Neural progenitor cell (in vitro differentiated cells): ENCODE measurements around the gene G6PD.

Source experiments
- EZH2 ChIP-seq: fragments of 200-600 bp; sonication (generic); IDR thresholded peaks from 2 replicates; pipeline ENCODE4 v1.6.1; 2017; ENCODE audit warnings: antibody characterized with exemption, mild to moderate bottlenecking, moderate library complexity
- TF ChIP-seq, protein P1 (sequence below): fragments of 200-600 bp; sonication (generic); IDR thresholded peaks from 2 replicates; pipeline ENCODE4 v1.5.1; 2017; ENCODE audit warnings: antibody characterized with exemption, mild to moderate bottlenecking

DNA sequence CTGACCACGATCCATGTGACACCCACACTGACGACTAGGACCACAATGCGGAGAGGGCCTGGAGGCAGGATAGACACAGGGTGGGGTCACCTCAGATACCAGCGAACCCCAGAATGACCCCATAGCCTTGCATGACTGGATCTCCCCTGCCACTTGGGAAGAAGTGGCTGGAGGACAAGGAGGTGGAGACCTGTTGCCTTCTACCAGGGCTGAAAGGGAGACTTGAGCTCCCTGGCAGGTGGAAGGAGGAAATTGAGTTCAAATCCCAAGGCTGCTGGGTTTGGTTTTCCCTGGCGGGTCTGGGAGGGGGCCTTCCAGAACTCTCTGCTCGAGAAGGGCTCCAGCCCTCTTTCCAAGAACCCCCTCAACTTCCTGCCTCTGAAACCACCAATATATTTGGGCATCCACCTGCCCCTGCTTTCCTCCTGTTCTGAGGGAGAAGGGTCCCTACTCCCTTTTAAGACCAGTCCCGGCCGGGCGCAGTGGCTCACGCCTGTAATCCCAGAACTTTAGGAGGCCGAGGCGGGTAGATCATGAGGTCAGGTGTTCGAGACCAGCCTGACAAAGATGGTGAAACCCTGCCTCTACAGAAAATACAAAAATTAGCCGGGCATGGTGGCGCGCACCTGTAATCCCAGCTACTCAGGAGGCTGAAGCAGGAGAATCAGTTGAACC lies 33.6 kb downstream of the G6PD start:
- TF ChIP-seq, protein P1, sequence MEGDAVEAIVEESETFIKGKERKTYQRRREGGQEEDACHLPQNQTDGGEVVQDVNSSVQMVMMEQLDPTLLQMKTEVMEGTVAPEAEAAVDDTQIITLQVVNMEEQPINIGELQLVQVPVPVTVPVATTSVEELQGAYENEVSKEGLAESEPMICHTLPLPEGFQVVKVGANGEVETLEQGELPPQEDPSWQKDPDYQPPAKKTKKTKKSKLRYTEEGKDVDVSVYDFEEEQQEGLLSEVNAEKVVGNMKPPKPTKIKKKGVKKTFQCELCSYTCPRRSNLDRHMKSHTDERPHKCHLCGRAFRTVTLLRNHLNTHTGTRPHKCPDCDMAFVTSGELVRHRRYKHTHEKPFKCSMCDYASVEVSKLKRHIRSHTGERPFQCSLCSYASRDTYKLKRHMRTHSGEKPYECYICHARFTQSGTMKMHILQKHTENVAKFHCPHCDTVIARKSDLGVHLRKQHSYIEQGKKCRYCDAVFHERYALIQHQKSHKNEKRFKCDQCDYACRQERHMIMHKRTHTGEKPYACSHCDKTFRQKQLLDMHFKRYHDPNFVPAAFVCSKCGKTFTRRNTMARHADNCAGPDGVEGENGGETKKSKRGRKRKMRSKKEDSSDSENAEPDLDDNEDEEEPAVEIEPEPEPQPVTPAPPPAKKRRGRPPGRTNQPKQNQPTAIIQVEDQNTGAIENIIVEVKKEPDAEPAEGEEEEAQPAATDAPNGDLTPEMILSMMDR, result no peak
- TF ChIP-seq EZH2, result no peak
